ENCODE measurements around the gene MRPL1. TPM values are rescaled to one million over a fixed set of nuclear protein-coding genes. Genes with fewer than 3 reads are reported as not detected.
"Not testable (repeated sequence)": the region's sequence is repeated elsewhere in the genome, so short reads cannot be mapped to it uniquely, and the experiment has no call there.

The MRPL1 gene
- total RNA-seq, 1 donor = 36.7 TPM

DNA sequence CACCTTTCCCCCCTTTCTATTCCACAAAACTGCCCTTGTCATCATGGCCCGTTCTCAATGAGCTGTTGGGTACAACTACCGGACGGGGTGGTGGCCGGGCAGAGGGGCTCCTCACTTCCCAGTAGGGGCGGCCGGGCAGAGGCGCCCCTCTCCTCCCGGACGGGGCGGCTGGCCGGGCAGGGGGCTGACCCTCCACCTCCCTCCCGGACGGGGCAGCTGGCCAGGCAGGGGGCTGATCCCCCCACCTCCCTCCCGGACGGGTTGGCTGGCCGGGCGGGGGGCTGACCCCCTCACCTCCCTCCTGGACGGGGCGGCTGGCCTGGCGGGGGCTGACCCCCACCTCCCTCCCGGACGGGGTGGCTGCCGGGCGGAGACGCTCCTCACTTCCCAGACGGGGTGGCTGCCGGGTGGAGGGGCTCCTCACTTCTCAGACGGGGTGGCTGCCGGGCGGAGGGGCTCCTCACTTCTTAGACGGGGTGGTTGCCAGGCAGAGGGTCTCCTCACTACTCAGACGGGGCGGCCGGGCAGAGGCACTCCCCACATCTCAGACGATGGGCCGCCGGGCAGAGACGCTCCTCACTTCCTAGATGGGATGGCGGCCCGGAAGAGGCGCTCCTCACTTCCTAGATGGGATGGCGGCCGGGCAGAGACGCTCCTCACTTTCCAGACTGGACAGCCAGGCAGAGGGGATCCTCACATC is 121.1 kb downstream of the MRPL1 start:
- not testable (repeated sequence) for H3K4me3 ChIP-seq (ENCODE audit: low read depth, low read length); DNase-seq (ENCODE audit: low read depth)

DNA sequence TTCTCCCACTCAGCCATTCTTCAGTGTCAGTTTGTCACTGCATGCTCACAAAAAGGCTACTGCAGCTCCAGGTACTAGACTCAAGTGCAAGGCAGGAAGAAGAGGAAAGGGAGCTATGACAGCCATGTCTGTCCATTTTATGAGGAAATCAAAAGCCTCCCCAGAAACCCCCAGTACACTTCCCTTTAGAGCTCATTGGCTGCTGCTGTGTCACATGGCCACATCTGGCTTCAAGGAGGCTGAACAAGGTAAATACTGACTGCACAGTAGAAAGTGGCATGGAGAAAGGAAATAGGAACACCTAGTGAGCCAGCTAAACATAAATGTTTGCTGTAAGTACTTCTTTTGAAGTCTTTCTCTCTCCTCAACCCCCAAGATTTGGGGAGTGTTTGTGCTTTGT is 127.3 kb downstream of the MRPL1 start:
- TF ChIP-seq, protein P1, sequence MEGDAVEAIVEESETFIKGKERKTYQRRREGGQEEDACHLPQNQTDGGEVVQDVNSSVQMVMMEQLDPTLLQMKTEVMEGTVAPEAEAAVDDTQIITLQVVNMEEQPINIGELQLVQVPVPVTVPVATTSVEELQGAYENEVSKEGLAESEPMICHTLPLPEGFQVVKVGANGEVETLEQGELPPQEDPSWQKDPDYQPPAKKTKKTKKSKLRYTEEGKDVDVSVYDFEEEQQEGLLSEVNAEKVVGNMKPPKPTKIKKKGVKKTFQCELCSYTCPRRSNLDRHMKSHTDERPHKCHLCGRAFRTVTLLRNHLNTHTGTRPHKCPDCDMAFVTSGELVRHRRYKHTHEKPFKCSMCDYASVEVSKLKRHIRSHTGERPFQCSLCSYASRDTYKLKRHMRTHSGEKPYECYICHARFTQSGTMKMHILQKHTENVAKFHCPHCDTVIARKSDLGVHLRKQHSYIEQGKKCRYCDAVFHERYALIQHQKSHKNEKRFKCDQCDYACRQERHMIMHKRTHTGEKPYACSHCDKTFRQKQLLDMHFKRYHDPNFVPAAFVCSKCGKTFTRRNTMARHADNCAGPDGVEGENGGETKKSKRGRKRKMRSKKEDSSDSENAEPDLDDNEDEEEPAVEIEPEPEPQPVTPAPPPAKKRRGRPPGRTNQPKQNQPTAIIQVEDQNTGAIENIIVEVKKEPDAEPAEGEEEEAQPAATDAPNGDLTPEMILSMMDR (IDR thresholded peaks at IDR 0.05; ENCODE audit: insufficient read depth, low read length) = no peak
- no peak for DNase-seq (ENCODE audit: low read depth)
- no peak overlapping the region for H3K4me3 ChIP-seq (ENCODE audit: low read depth, low read length)

DNA sequence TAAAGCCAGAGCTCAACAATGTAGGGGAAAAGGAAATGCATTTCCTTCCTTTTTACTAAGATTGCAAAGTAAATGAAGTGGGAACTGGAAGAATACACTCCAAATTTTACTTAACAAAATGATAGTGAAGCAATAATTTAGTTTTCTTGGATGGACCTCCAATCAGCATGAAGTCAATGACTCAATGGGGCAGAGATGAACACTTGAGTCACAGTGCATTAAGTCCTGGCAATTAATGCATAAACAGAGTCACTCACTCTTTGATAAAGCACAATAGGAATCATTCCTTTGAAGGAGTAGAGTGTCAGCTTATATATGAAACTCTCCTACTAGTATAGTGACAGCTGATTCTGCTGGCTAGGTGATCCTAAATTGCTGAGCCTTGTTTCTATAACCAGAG is 127.8 kb downstream of the MRPL1 start:
- H3K4me3 ChIP-seq (ENCODE audit: low read depth, low read length) = no peak overlapping the region
- peak; percentile 26 for DNase-seq (ENCODE audit: low read depth)
- TF ChIP-seq, protein P1 (IDR thresholded peaks at IDR 0.05; ENCODE audit: insufficient read depth, low read length) = no peak

DNA sequence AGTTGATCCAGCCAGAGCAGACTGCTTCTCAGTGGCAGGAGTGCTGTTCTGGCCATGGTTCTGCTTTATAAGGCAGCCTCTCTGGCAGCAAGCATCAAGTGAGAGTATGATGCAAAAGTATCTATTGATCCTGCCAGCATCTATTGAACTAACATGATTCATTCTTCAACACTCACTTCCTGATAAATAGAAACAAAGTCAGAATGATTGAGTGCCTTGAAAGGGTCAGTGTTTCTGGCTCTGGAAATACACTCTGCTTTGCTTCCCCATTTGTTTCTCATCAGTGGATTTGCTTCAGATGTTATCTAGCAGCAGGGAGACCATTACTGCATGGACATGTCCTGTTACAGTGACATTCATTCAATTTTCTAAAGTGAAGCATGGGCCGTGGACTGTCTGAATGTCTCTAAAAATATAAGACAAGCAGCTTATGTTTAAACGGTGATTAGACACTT is 128.3 kb downstream of the MRPL1 start:
- TF ChIP-seq, protein P1 (IDR thresholded peaks at IDR 0.05; ENCODE audit: insufficient read depth, low read length) = no peak
- DNase-seq (ENCODE audit: low read depth) = peak; percentile 18

DNA sequence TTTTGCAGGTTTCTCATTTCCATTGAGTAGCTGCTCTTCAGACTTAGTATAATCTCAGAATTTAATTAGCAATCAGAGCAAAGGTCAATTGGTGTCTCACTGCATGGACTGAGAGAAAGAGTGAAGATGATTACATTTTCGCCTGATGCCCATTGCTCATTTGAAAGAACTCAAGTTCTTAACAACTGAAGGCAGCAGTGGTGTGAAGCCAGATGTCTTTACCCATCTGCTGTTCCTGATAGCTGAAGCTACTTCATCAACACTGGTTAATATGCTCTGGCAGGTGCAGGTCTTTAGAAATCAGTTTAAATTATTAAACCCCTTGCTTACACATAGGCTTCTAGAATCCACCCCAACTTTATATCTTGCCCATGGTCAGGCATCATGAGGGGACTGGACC is 130.0 kb downstream of the MRPL1 start:
- H3K4me3 ChIP-seq (ENCODE audit: low read depth, low read length) = no peak overlapping the region
- no peak for DNase-seq (ENCODE audit: low read depth)
- TF ChIP-seq, protein P1 (IDR thresholded peaks at IDR 0.05; ENCODE audit: insufficient read depth, low read length) = no peak

More for the DNA sequence above, 128.3 kb downstream of the MRPL1 start:
- H3K4me3 ChIP-seq (ENCODE audit: low read depth, low read length) = no peak overlapping the region

DNA sequence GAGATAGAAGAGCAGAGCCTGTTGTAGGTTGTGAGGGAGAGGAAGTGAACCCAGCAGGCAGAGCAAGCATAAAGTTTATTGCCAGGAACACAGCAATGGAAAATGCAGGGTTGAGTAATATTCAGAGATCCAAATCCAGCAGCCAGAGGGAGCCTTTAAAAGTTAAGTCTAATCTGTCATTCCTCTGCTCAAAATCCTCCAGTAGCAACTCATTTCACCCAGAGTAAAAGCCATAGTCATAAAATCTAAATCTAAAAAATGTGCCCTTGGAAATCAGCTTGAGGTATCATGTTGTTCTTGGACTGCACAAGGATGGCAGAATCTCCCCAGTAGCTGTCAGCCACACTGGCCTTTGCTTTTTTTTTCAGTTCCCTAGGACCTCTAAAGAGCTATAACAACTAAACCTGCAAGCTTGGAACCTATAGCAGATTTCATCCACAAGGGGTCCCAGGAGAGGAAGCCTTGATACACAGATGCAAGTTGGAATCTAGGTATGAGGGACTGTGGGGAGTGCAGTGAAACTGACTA is 131.6 kb downstream of the MRPL1 start:
- peak; percentile 61 for DNase-seq (ENCODE audit: low read depth)
- H3K4me3 ChIP-seq (ENCODE audit: low read depth, low read length) = no peak overlapping the region
- TF ChIP-seq, protein P1 (IDR thresholded peaks at IDR 0.05; ENCODE audit: insufficient read depth, low read length) = peak; percentile 68

DNA sequence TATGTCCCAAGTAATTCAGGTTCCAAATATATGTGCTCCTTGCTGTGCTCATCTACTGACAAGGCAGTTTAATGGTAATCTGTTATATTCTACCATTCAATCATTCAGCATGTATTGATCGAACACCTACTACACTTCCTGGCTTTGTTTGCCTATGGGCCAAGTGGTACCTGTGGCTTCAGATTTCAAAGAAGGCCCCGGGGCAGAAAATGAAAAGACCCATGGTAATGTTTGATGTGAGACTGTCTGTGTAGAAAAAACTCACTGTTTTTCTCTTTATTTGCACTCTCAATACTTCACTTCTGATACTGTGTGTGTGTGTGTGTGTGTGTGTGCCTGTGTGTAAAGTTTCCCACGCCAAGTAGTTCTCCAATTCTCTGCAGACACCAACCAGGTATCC is 133.4 kb downstream of the MRPL1 start:
- no peak overlapping the region for H3K4me3 ChIP-seq (ENCODE audit: low read depth, low read length)
- DNase-seq (ENCODE audit: low read depth) = no peak
- TF ChIP-seq, protein P1 (IDR thresholded peaks at IDR 0.05; ENCODE audit: insufficient read depth, low read length) = no peak

All from fibroblast of the aortic adventitia (primary cell).